Loucy (cell line): Measurements from ENCODE around the gene OR56B1.

Experiments
- H2AFZ ChIP-seq: fragments of 200-600 bp; sonication (generic); 2 replicates; pipeline ENCODE4 v1.6.0; 2016; ENCODE audit warnings: antibody characterized with exemption, mild to moderate bottlenecking, low read length, moderate library complexity
- H3F3A ChIP-seq: fragments of 200-600 bp; 2 replicates; pipeline ENCODE4 v1.6.0; 2016; ENCODE audit warnings: antibody characterized with exemption, low read depth, mild to moderate bottlenecking
- H3K27me3 ChIP-seq: fragments of 200-600 bp; sonication (generic); 2 replicates; pipeline ENCODE4 v1.6.1; 2014; ENCODE audit warnings: low read length, mild to moderate bottlenecking; ENCODE audit not compliant: insufficient read depth, poor library complexity, severe bottlenecking
- H3K36me3 ChIP-seq: fragments of 200-600 bp; sonication (generic); 2 replicates; pipeline ENCODE4 v1.6.1; 2016; ENCODE audit warnings: low read length; ENCODE audit not compliant: insufficient read depth
- H3K4me1 ChIP-seq: fragments of 200-600 bp; sonication (generic); 2 replicates; pipeline ENCODE4 v1.5.1; 2014; ENCODE audit warnings: low read length, mild to moderate bottlenecking; ENCODE audit not compliant: insufficient read depth, poor library complexity, severe bottlenecking
- H3K4me2 ChIP-seq: fragments of 200-600 bp; sonication (generic); 2 replicates; pipeline ENCODE4 v1.6.0; 2014; ENCODE audit warnings: antibody characterized with exemption, low read length, low read depth, mild to moderate bottlenecking; ENCODE audit not compliant: poor library complexity, severe bottlenecking
- H3K4me3 ChIP-seq: fragments of 200-600 bp; sonication (generic); 2 replicates; pipeline ENCODE4 v1.5.1; 2014; ENCODE audit warnings: low read length, mild to moderate bottlenecking, mixed read lengths; ENCODE audit not compliant: poor library complexity, severe bottlenecking
- H3K79me2 ChIP-seq: fragments of 200-600 bp; sonication (generic); 2 replicates; pipeline ENCODE4 v1.6.1; 2014; ENCODE audit warnings: low read length; ENCODE audit not compliant: insufficient read depth
- H3K9ac ChIP-seq: fragments of 200-600 bp; sonication (generic); 2 replicates; pipeline ENCODE4 v1.6.0; 2014; ENCODE audit warnings: mild to moderate bottlenecking, low read depth, low read length, moderate library complexity; ENCODE audit not compliant: poor library complexity, severe bottlenecking
- H3K9me2 ChIP-seq: fragments of 200-600 bp; sonication (generic); replicated peaks from 2 replicates; pipeline ENCODE4 v1.6.1; 2016; ENCODE audit warnings: low read depth, low read length, mixed read lengths
- H3K9me3 ChIP-seq: fragments of 200-600 bp; sonication (generic); 2 replicates; pipeline ENCODE4 v1.6.1; 2014; ENCODE audit warnings: mild to moderate bottlenecking, antibody characterized with exemption, low read length, low read depth; ENCODE audit not compliant: insufficient read depth
- H4K20me1 ChIP-seq: fragments of 200-600 bp; sonication (generic); 2 replicates; pipeline ENCODE4 v1.6.0; 2014; ENCODE audit warnings: antibody characterized with exemption, low read length, mild to moderate bottlenecking; ENCODE audit not compliant: insufficient read depth, poor library complexity, severe bottlenecking
- EZH2phosphoT487 ChIP-seq: fragments of 200-600 bp; IDR thresholded peaks from 2 replicates; pipeline ENCODE4 v1.6.1; 2018; ENCODE audit warnings: antibody characterized with exemption, mild to moderate bottlenecking, moderate library complexity, borderline replicate concordance
- TF ChIP-seq, protein P1 (sequence below): fragments of 200-600 bp; sonication (generic); conservative IDR thresholded peaks from 2 replicates; pipeline ENCODE4 v1.5.1; 2014; ENCODE audit warnings: mild to moderate bottlenecking, antibody characterized with exemption, low read length

The OR56B1 gene

DNA sequence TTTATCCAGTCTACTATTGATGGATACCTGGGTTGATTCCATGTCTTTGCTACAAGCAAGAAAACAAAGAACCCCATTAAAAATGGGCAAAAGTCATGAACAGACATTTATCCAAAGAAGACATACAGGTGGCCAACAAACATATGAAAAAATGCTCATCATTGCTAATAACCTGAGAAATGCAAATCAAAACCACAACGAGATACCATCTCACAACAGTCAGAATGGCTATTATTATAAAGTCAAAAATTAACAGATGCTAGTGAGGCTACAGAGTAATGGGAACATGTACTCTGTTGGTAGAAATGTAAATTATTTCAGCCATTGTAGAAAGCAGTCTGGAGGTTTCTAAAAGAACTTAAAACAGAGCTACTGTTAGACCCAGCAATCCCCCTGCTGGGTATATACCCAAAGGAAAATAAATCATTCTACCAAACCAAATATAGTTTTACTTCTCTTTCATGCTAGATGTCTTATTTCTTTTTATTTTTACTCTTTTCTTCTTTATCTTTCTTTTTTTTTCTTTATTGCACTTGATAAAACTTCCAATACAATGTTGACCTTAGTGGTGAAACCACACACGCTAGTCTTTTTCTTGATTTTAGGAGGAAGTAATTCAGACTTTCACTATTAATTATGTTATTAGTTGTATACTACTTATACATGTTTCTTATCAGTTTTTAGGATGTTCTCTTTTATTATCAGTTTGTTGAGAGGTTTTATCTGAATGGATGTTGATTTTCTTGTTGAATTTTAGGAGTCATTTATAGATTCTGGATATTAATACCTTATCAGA is 32.3 kb upstream of the OR56B1 start:
- Histone ChIP-seq H3K79me2 (no peaks in the 10 kb centered on the region), H3K36me3 (no peaks in the 10 kb centered on the region; the same call in 1 of the 2 replicates), H3K9me3 (no peaks in the 10 kb centered on the region), H4K20me1 (no peaks in the 10 kb centered on the region), H3K27me3 (no peaks in the 10 kb centered on the region), H3K9ac (no peak overlapping the region), H3K4me3 (no peak overlapping the region), H3F3A (no peaks in the 10 kb centered on the region), H3K4me2 (no peak overlapping the region), H2AFZ (no peak overlapping the region), H3K9me2 (no peaks in the 10 kb centered on the region), H3K4me1 (no peaks in the 10 kb centered on the region)
- TF ChIP-seq EZH2phosphoT487 = no peak
- TF ChIP-seq, protein P1, sequence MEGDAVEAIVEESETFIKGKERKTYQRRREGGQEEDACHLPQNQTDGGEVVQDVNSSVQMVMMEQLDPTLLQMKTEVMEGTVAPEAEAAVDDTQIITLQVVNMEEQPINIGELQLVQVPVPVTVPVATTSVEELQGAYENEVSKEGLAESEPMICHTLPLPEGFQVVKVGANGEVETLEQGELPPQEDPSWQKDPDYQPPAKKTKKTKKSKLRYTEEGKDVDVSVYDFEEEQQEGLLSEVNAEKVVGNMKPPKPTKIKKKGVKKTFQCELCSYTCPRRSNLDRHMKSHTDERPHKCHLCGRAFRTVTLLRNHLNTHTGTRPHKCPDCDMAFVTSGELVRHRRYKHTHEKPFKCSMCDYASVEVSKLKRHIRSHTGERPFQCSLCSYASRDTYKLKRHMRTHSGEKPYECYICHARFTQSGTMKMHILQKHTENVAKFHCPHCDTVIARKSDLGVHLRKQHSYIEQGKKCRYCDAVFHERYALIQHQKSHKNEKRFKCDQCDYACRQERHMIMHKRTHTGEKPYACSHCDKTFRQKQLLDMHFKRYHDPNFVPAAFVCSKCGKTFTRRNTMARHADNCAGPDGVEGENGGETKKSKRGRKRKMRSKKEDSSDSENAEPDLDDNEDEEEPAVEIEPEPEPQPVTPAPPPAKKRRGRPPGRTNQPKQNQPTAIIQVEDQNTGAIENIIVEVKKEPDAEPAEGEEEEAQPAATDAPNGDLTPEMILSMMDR = no peak

- Histone ChIP-seq H3K9me2 (no peaks in the 10 kb centered on the region), H2AFZ (no peak overlapping the region), H3K79me2 (no peaks in the 10 kb centered on the region), H3K4me2 (no peak overlapping the region), H3K36me3 (no peaks in the 10 kb centered on the region; the same call in 1 of the 2 replicates), H3K4me1 (no peaks in the 10 kb centered on the region), H3K9ac (no peak overlapping the region), H3K9me3 (no peaks in the 10 kb centered on the region), H3K4me3 (no peak overlapping the region), H3K27me3 (no peaks in the 10 kb centered on the region), H4K20me1 (no peaks in the 10 kb centered on the region), H3F3A (no peaks in the 10 kb centered on the region)
- TF ChIP-seq, protein P1 = no peak
- no peak for TF ChIP-seq EZH2phosphoT487
Measured at GRCh38 chr11:5705688-5706087, 30.6 kb upstream of the OR56B1 start.

GRCh38 chr11:5712507-5712906 is 23.7 kb upstream of the OR56B1 start:
- Histone ChIP-seq H3F3A (no peaks in the 10 kb centered on the region), H4K20me1 (no peaks in the 10 kb centered on the region), H3K4me2 (no peak overlapping the region), H3K4me3 (no peak overlapping the region), H3K36me3 (no peaks in the 10 kb centered on the region; the same call in 1 of the 2 replicates), H3K9me2 (no peaks in the 10 kb centered on the region), H3K4me1 (no peaks in the 10 kb centered on the region), H2AFZ (no peak overlapping the region), H3K27me3 (no peaks in the 10 kb centered on the region), H3K9me3 (no peaks in the 10 kb centered on the region), H3K79me2 (no peaks in the 10 kb centered on the region), H3K9ac (no peak overlapping the region)
- TF ChIP-seq EZH2phosphoT487 = no peak
- TF ChIP-seq, protein P1 = peak; percentile 56
